Measurements from ENCODE around the gene SAG.

DNA sequence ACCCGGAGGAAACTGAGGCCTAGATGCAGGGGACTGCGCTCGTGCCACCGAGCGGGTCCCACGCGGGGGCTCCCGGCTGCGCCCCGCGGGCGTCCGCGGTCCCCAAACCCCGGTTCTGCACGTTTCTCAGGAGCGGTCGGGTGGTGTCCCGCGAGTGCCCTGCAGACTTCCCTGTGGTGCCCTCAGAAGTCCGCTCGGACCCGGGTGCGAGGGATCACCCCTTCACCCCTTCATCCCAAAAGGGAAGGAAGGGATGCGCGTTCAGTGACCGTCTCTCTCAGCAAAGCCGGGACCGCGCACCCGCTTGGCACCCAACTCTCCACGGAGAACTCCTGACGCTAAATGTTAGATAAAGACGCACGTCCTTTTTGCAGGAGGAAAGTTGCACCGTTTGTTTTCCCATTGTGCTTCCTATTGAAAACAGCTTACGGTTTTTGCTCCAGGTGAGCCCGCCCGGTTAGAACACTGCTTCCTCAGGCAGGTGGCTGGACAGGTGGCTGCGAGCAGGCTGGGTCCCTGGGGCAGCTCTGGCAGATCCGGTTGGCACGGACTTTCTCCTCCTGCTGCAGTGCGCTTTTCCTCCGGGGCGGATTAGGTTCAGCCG lies 47.5 kb downstream of the SAG start:
- TF ChIP-seq, protein P1, sequence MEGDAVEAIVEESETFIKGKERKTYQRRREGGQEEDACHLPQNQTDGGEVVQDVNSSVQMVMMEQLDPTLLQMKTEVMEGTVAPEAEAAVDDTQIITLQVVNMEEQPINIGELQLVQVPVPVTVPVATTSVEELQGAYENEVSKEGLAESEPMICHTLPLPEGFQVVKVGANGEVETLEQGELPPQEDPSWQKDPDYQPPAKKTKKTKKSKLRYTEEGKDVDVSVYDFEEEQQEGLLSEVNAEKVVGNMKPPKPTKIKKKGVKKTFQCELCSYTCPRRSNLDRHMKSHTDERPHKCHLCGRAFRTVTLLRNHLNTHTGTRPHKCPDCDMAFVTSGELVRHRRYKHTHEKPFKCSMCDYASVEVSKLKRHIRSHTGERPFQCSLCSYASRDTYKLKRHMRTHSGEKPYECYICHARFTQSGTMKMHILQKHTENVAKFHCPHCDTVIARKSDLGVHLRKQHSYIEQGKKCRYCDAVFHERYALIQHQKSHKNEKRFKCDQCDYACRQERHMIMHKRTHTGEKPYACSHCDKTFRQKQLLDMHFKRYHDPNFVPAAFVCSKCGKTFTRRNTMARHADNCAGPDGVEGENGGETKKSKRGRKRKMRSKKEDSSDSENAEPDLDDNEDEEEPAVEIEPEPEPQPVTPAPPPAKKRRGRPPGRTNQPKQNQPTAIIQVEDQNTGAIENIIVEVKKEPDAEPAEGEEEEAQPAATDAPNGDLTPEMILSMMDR (IDR thresholded peaks at IDR 0.05; ENCODE audit: low read depth, low read length, missing input control), result no peak
- TF ChIP-seq, protein P2, sequence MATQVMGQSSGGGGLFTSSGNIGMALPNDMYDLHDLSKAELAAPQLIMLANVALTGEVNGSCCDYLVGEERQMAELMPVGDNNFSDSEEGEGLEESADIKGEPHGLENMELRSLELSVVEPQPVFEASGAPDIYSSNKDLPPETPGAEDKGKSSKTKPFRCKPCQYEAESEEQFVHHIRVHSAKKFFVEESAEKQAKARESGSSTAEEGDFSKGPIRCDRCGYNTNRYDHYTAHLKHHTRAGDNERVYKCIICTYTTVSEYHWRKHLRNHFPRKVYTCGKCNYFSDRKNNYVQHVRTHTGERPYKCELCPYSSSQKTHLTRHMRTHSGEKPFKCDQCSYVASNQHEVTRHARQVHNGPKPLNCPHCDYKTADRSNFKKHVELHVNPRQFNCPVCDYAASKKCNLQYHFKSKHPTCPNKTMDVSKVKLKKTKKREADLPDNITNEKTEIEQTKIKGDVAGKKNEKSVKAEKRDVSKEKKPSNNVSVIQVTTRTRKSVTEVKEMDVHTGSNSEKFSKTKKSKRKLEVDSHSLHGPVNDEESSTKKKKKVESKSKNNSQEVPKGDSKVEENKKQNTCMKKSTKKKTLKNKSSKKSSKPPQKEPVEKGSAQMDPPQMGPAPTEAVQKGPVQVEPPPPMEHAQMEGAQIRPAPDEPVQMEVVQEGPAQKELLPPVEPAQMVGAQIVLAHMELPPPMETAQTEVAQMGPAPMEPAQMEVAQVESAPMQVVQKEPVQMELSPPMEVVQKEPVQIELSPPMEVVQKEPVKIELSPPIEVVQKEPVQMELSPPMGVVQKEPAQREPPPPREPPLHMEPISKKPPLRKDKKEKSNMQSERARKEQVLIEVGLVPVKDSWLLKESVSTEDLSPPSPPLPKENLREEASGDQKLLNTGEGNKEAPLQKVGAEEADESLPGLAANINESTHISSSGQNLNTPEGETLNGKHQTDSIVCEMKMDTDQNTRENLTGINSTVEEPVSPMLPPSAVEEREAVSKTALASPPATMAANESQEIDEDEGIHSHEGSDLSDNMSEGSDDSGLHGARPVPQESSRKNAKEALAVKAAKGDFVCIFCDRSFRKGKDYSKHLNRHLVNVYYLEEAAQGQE (IDR thresholded peaks at IDR 0.05), result no peak
- no peak for TF ChIP-seq YY1 (IDR thresholded peaks at IDR 0.05)
- TF ChIP-seq GABPA (IDR thresholded peaks at IDR 0.05 in 1 of 2, conservative IDR thresholded peaks at IDR 0.05 in 1 of 2), result no peak
- TF ChIP-seq, protein P3, sequence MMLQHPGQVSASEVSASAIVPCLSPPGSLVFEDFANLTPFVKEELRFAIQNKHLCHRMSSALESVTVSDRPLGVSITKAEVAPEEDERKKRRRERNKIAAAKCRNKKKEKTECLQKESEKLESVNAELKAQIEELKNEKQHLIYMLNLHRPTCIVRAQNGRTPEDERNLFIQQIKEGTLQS (IDR thresholded peaks at IDR 0.05), result no peak
- TF ChIP-seq, protein P4, sequence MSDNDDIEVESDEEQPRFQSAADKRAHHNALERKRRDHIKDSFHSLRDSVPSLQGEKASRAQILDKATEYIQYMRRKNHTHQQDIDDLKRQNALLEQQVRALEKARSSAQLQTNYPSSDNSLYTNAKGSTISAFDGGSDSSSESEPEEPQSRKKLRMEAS (IDR thresholded peaks at IDR 0.05), result no peak
- no peak for TF ChIP-seq SP1 (IDR thresholded peaks at IDR 0.05)
- TF ChIP-seq RAD21 (IDR thresholded peaks at IDR 0.05), result no peak
- TF ChIP-seq, protein P5, sequence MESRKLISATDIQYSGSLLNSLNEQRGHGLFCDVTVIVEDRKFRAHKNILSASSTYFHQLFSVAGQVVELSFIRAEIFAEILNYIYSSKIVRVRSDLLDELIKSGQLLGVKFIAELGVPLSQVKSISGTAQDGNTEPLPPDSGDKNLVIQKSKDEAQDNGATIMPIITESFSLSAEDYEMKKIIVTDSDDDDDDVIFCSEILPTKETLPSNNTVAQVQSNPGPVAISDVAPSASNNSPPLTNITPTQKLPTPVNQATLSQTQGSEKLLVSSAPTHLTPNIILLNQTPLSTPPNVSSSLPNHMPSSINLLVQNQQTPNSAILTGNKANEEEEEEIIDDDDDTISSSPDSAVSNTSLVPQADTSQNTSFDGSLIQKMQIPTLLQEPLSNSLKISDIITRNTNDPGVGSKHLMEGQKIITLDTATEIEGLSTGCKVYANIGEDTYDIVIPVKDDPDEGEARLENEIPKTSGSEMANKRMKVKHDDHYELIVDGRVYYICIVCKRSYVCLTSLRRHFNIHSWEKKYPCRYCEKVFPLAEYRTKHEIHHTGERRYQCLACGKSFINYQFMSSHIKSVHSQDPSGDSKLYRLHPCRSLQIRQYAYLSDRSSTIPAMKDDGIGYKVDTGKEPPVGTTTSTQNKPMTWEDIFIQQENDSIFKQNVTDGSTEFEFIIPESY (IDR thresholded peaks at IDR 0.05), result no peak
- no peak for TF ChIP-seq TAF1 (conservative IDR thresholded peaks at IDR 0.05)
- no peak for TF ChIP-seq FOXA1 (IDR thresholded peaks at IDR 0.05)
- TF ChIP-seq EGR1 (IDR thresholded peaks at IDR 0.05; ENCODE audit: low read depth in 2 of 2), result no peak
- no peak for TF ChIP-seq HNF4A (conservative IDR thresholded peaks at IDR 0.05)
- TF ChIP-seq RXRA (IDR thresholded peaks at IDR 0.05), result no peak

Measured in liver (tissue), 3 donors.